HG03064 (cell line): ENCODE data around the gene METTL5.
A peak's percentile ranks its signal among the peaks of the same experiment; 100 is the strongest.
"Not testable (repeated sequence)": the region's sequence is repeated elsewhere in the genome, so short reads cannot be mapped to it uniquely, and the experiment has no call there.

Experiments used
- ATAC-seq: cut with Tn5 transposase; IDR thresholded peaks from one replicate; pipeline ENCODE4 v1.9.1; 2021; ENCODE audit warnings: low read depth; ENCODE audit not compliant: unreplicated experiment

METTL5 gene

DNA sequence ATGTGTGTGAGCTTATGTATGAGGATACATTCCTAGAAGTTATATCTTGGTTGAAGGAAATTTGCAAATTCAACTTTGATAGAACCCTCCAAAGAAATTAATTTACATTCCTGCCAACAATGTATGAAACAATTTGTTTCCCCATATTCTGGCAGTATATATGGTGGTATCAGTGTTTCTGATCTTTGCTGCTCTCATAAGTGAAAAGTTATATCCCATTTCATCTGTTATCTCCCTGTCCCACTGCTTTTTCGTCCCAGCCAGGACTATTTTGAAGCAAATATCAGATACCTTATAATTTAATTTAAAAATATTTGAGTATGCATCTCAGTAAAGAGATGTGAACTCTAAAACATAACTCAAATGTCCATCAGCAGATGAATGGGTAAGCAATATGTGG, 9.7 kb upstream of the METTL5 start:
- no peak for ATAC-seq

DNA sequence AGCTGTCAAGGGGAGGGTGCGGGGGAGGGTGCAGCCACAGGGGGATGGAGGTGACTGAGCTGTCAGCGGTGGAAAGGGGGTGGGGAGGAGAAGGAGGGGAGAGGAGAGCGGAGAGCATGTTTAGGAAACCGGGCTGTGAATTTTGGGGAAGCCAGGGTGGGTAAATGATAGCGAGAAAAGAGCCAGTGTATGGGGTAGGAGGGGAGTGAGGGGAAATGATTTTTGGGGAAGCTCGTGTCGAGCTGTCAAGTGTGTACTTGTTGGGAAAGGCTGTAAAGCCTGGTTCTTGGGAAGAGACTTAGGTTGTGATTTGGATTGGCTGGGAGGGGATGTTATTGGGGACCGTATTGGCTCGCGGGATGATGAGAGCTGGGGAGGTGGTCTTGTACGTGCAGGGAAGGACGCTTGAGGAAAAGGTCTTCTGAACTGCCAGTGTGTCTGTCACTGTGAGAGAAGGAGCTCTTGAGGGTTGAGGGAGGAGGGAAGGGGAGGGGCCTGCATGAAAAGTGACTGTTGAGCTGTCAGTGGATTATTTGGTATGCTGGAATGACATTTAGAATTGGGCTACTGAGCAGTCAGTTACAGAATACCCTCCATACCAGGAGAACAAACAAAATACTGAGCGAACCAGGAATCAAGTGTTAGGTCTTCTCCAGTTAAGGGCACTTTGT, 3.6 kb upstream of the METTL5 start:
- ATAC-seq, result peak; percentile 9

DNA sequence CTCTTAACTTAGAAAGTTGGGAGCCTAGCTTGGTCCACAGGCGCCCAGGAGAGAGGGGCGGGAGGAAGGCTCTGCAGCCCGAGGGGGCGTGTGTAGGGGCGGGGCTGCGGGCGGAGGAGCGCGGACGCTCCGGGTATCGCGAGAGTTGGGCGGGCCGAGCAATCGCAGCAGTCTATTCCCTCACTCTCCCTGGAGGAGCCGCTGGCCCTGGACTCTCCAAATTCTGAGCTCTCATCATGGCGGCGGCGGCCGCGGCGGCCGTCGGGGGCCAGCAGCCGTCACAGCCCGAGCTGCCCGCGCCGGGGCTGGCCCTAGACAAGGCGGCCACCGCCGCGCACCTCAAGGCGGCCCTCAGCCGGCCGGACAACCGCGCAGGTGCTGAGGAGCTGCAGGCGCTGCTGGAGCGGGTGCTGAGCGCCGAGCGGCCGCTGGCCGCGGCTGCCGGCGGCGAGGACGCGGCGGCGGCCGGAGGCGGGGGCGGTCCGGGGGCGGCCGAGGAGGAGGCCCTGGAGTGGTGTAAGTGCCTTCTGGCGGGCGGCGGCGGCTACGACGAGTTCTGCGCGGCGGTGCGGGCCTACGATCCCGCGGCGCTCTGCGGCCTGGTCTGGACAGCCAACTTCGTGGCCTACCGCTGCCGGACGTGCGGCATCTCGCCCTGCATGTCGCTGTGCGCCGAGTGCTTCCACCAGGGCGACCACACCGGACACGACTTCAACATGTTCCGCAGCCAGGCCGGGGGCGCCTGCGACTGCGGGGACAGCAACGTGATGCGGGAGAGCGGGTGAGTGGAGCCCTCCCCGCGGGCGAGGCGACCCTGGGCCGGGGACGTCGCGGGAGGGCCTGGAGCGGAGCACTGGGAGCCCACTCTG, 2.8 kb upstream of the METTL5 start, which contains the start of gene UBR3:
UBR3 (plus strand) TSS at position 183 of the 869 bp plus-strand sequence; CDS start at position 237, 54 bp downstream.
- ATAC-seq, result peak; percentile 77

DNA sequence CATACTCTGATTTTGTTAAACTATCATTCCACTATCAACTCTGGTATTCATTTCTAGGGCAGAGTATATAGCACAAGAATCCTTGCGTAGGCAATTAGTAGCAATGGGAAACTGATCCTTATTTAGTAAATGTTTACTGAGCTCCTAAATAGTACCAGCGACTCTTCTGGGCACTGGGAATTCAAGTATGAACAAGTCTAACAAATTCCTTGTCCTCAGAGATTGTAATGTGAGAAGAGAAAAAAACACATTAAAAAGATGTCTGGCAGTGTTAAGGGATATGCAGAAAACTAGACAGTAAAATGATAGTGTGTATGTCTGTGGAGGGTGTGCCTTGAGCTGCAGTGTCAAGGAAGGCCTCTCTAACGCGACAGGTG, 721 bp downstream of the METTL5 start:
- ATAC-seq, result no peak

DNA sequence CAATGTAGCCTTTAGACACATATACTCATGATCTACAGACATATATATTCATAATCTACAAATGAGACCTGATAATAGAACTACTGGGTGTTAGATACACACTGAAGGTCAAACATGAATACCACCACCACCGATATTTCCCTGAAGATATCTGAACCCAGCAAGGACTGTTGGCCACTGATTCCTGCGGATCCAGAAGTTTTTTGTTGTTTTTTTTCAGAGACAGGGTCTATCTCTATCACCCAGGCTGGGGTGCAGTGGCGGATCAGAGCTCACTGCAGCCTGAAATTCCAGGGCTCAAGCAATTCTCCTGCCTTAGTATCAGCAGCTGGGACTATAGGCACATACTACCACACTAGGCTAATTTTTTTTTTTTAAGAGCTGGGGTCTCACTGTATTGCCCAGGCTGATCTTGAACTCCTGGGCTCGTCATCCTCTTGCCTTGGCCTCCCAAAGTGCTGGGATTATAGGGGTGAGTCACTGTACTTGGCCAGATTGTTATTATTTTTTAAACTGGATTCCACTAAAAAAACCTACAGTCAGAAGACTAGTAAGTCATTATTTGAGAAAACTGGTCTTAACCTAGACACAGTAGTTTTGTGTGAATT, 1.8 kb downstream of the METTL5 start:
- no peak for ATAC-seq

DNA sequence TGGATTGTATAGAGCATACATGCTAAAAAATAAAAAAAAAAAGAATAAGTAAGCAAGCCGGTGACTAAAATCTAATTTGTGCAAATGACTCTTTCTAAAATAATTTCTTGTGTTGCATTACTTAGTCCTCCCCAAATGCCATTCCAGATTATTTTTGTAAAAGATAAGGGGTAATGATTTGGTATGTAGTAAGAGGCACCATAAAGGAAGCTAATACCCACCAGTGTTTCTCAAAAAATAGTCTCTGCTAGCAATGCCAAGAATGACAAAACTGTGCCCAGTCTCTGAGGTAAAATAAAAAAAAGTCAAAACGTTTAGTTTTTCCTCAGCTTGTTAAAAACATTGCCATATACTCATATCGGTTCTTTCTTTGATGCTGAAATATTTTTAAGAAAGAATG, 2.7 kb downstream of the METTL5 start:
- no peak for ATAC-seq

DNA sequence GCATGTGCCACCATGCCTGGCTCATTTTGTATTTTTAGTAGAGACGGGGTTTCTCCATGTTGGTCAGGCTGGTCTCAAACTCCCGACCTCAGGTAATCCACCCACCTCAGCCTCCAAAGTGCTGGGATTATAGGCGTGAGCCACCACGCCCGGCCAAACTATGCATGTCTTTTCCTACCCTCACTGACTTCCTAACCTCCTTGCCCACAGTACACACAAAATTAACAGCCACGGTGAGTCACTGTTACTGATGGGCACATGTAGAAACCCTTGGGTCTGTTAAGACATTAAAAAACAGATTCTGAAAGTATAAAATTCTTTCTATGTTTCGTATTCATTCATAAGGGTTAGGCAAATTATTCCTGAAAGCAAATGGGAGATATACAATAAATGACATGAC, 4.6 kb downstream of the METTL5 start:
- not testable (repeated sequence) for ATAC-seq

DNA sequence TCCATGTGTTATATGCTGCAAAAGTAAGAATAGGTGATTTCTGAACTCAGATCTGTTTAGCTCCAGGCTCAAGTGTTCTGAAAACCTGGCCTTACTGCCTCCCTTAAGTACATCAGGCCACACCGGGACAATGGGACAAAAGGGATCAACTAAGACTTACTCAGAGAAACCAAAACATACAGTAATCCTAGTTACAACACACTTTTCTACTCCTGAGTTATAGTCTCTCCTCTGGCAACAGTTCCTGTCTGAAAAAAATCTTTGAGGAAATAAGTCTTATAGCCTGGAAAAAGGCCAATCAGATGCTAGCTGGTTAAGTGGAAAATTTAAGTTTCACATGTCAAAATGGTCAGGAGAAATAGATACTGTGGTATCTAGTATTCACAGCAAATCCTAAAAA, 5.6 kb downstream of the METTL5 start:
- ATAC-seq, result no peak

DNA sequence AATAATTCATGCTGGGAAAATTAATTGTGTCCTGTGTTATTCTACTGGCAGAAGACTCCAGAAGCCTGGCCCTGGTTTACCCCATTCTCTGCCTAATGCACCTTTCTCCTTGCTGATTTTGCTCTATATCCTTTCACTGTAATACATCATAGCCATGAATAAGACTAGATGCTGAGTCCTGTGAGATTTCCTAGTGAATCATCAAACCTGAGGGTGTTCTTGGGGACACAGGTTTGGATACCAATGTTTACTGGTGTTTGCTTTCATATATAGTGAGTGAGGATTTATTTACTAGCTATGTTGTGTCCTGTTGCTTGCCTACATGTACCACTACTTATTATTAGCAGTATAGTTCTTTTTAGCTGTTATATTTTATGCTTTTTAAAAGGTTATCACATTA, 6.5 kb downstream of the METTL5 start:
- ATAC-seq, result no peak

DNA sequence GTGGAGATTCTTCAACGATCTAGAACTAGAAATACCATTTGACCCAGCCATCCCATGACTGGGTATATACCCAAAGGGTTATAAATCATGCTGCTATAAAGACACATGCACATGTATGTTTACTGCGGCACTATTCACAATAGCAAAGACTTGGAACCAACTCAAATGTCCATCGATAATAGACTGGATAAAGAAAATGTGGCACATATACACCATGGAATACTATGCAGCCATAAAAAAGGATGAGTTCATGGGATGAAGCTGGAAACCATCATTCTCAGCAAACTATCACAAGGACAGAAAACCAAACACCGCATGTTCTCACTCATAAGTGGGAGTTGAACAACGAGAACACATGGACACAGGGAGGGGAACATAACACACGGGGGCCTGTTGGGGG, 7.3 kb downstream of the METTL5 start:
- ATAC-seq, result not testable (repeated sequence)

DNA sequence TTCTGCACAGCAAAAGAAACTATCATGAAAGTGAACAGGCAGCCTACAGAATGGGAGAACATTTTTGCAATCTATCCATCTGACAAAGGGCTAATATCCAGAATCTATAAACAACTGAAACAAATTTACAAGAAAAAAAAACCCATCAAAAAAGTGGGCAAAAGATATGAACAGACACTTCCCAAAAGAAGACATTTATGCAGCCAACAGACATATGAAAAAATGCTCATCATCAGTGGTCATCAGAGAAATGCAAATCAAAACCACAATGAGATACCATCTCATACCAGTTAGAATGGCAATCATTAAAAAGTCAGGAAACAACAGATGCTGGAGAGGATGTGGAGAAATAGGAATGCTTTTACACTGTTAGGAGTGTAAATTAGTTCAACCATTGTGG, 7.7 kb downstream of the METTL5 start:
- ATAC-seq, result not testable (repeated sequence)

DNA sequence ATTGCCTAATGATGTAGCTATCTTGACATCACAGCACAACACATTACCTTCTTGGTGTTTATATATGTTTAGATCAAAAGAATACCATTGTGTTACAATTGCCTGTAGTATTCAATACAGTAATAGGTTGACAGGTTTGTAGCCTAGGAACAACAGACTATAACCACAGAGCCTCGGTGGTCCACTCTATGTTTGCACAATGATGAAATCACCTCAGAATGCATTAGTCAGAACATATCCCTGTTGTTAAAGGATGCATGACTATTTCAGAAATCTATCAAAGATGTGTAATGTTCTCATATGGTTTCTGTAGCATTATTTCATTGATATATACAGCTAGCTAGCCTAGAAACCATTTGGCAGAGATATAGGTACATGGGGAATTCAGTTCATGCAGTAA, 8.9 kb downstream of the METTL5 start:
- ATAC-seq, result no peak

DNA sequence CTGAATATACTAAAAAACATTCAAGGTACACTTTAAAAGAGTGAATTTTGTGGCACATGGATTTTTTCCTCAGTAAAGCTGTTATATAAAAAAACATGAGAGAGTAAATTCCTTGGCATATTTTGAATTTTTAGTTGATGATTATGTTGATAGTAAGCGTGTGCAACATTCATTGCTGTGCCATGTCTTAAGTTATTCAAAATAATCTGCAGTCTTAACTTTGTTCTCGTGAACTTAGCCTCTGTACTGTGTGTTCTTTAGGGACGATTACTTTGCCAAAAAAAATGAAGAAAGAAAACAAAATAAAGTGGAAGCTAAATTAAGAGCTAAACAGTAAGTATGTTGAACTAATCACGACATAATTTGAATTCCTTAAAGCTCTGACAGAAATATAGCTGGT, 16.5 kb downstream of the METTL5 start:
- no peak for ATAC-seq

DNA sequence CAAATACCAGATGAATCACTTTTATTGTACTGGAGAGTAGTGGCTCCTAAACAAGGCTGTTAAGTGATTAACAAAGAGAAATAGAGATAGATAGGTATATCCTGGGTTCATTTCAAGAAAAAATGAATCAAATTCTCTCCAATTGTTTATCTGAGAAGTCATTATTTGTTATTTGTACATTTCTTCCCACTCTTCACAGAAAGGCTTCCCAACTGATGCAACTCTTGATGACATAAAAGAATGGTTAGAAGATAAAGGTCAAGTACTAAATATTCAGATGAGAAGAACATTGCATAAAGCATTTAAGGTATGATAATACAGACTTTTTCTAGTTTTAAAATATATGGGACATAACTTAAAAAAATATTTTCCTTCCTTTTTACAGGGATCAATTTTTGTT, 18.1 kb downstream of the METTL5 start:
- ATAC-seq, result no peak

DNA sequence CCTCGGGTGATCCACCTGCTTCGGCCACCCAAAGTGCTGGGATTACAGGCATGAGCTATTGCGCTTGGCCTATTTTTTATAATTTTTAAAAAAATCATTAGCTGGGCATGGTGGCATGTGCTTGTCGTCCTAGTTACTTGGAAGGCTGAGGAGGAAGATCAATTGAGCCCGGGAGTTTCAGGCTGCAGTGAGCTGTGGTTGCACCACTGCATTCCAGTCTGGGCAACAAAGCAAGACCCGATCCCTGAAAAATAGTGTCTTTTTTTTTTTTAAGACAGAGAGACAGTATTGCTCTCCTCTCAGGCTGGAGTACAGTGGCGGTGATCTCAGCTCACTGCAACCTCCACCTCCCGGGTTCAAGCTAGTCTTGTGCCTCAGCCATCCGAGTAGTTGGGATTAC, 21.2 kb downstream of the METTL5 start:
- no peak for ATAC-seq

DNA sequence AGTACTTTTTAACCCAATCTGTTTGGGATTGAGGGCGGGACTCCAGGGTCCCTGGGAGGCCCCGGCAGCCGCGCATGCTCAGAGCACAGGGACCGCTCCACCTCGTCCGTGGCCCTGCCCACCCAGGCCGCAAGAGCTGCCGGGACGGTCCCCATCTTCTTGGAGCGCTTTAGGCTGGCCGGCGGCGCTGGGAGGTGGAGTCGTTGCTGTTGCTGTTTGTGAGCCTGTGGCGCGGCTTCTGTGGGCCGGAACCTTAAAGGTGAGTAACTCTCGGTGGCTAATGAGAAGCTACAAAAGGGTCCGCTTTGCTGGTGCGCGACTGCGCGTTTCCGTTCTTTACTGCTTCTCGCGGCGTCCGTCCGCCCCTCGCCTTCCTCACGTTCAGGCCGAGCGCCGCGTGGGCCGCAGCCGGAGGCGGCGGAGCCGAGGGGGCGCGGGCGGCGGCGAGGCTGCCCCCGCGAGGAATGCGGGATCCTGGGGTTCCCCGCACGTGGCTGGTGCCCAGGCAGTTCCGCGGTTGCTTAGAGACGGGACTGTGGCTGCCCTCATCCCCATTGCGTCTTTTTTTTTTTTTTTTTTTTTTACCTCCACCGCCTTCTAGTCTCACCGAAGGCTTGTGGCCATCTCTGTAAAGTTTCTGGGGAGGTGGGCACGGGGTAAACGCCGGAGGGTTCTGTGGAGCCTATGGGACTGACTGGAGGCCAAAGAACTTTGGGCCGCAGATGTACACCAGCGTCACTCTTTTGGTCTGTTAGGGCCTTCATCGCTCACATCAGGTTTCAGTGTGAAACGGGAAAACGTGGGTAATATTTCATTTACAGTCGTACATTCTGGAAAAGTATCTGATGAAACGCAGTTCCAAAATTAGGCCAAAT, 25.8 kb downstream of the METTL5 start, which contains the start of gene SSB:
SSB (plus strand) TSS at position 154 of the 875 bp plus-strand sequence. CDS start 2,090 bp downstream, outside the sequence.
- peak; percentile 94 for ATAC-seq

DNA sequence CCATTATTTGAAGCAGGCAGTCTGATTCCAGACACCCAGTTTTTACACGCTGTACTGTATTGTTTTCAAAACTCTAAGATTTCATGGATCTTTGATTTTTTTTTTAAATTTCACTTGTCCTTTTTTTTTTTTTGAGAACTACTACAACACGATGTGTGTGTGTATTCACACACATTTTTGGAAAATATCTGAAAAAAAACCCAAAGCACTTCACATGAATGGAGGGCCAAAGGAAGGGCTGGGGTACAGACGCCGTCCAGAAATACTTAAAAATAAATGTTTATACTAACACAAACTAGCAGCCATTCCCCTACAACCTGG, 26.3 kb downstream of the METTL5 start:
- no peak for ATAC-seq

DNA sequence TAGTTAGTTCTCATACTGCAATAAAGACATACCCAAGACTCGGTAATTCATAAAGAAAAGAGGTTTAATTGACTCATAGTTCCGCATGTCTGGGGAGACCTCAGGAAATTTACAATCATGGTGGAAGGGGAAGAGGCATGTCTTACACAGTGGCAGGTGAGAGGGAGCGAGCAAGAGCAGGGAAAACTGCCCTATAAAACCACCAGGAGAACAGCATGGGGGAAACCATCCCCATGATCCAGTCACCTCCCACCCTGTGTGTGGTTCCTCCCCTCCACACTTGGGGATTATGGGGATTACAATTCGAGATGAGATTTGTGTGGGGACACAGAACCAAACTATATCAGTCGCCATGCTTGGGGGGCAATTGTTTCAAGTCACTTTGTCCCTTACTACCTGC, 27.1 kb downstream of the METTL5 start:
- no peak for ATAC-seq

DNA sequence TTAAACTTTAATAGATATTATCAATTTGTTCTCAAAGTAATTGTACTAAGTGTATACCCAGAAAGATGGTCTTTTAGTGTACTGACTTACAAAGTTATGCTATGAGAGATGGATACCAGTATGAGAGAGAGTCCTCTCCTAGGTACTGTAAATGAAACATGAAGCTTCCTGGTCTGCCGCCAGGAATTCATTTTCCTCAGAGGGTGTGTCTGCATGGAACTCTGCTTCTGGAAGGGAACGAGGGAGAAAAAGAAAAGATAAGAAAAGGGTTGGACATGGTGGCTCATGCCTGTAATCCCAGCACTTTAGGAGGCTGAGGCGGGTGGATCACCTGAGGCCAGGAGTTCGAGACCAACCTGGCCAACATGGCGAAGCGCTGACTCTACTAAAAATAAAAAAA, 28.3 kb downstream of the METTL5 start:
- no peak for ATAC-seq

DNA sequence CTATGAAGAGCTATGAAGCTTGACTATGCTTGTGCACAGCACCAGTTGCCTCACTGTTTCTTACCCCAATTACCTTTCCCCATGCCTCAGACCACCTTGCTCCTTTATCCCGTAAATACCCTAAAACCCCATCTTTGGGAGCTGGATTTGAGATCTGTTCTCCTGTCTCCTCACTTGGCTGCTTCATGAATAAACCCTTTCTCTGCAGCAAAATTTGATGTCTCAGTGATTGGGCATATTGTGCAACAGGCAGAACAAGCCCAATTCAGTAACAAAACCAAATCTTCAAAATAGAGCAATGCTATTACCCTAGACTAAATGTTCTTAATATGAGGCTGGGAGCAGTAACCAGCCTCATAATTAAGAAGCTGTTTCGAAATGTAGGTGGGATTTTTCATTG, 29.5 kb downstream of the METTL5 start:
- ATAC-seq, result no peak

DNA sequence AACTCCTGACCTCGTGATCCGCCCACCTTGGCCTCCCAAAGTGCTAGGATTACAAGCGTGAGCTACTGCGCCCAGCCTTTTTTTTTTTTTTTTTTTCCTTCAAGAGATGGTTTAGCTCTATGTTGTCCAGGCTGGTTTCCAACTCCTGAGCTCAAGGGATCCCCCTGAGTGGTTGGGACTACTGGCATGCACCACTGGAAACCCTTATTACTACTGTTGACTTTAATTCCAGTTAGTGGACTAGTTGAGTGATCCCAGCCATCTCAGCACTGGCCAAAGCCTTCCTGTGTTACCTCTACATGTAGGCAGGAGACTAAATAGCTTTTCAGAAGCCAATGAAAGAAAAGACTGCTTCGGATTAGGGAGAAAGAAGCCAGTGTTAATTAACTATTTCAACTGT, 34.1 kb downstream of the METTL5 start:
- ATAC-seq, result no peak
